ENCODE results near the gene OTOS.
A peak's percentile ranks its signal among the peaks of the same experiment; 100 is the strongest.

Gene OTOS

DNA sequence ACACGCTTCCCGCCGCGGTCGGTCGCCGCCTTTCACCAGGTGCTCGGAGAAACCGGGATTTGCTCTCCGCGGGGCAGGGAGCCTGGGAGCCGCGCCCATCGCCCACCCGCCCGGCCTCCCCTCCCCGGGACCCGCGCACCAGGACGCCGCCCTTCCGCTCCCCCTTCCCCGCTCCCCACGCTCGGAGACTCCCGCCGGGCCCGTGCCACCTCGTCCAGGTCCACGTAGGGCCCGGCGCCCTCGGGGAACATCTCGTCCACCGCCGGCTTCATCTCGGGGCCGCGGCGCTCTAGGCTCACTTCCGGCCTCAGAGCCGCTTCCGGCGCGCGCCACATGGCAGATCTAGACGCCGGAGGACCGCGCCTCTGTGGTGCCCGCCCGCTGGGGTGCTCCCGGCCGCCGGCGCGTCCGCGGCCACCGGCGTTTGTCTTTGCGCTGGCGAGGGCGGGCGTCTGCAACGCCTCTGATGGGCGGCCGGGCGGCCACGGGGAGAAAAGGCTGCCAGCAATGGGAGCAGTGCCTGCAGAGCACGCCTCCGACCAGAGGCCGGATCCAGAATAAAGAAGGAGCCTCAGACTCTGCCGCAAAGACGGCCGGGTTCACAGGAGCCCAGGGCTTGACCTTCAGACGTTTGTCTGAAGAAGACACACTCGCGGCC lies 4.3 kb downstream of the OTOS start, which contains the start of gene COPS9:
TSS of gene COPS9 (minus strand) at position 293 of the 658 bp plus-strand sequence. CDS start at position 272, 21 bp downstream.
- peak; percentile 80 for DNase-seq (ENCODE audit: low read depth)

DNA sequence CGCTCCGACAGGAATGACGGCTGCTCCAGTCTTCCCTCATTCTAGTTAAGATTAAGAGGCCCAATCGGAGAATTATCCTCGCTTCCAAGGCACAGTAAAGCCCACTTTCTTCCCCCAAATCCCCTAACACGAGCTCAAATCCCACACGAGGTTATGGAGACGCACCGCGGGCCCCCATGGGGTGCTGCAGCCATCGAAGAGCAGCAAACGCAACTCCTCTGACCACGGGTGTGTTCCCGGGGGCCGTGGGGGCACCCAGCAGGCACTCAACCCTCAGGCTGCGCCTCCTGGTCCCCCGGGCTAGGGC lies 4.8 kb downstream of the OTOS start:
- no peak for DNase-seq (ENCODE audit: low read depth)

DNA sequence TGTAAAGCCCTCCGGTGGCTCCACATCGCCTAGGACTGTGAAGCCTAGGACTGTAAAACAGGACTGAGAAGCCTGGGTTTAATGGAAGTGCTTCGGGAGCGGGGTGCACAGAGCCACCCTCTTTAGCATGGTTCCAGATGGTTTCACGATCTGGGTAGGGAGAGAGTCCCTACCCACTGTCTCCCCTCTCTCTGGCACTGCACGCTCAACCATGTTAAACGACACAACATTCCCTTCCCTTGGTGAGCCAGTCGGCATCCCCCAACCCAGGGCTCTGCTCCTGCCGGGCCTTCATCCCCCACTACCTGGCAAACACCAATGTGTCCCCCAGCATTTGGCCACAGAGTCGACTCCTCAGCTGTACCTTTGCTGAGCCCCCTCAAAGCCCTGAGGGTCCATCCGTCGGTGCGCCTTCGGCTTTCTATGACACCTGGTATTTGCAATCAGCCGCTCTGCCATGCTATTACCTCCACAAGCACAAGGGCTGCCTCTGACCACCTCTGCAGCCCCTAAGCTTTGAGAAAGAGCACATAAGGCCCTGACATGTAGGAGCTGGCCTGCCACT lies 5.4 kb downstream of the OTOS start:
- DNase-seq (ENCODE audit: low read depth), result no peak

DNA sequence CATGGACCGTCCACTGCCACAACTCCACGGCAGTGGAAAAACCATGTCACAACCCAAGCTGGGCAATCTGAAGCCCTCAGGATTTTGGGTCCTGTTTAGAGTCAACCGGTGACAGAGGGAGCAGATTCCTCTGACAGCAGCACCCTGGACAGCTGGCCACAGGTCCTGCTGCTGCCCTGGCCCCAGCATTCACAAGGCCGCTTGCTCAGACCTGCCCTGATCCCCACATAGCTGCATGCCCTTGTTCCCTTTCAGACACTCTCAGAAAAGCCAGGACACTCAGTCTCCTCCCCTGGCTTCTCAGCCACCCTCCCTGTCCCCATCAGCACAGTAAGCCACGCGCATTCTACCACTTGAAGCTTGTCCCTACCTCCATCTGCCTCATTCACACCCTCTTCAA lies 6.0 kb downstream of the OTOS start:
- DNase-seq (ENCODE audit: low read depth), result no peak

DNA sequence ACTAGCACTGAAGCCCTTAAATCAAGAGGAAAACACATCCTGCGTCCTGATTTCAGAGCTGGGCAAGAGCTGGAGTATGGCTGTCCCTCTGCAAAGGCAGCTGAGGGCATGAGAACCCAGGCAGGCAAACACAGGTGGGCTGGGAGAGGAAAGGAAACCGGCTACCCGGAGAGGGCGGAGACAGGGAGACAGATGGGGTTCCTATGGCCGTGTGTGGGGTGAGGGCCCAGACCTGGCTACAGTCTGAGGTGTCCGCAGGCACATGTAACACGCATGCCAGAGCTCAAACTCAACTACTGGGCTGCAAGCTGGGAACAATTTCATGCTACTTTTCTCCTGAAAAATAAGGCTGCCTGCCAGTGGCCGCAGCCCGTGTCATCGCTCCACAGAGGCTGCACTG lies 7.1 kb downstream of the OTOS start:
- no peak for DNase-seq (ENCODE audit: low read depth)

DNA sequence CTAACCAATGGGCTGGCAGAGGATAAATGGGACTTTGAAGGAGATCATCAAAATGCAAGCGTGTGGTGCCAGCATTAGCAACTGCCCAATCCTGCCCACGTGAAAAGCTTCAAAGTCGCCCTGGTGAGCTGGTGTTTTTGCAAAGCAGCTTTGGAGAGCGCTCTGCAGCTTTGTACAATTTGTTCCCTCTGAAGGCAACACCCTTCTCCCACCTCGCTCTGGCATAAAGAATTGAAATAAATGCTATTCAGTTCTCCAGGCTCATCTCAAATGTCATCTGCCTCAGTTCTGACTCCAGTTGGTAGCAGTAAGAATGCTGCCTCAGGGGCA lies 7.8 kb downstream of the OTOS start:
- no peak for DNase-seq (ENCODE audit: low read depth)

DNA sequence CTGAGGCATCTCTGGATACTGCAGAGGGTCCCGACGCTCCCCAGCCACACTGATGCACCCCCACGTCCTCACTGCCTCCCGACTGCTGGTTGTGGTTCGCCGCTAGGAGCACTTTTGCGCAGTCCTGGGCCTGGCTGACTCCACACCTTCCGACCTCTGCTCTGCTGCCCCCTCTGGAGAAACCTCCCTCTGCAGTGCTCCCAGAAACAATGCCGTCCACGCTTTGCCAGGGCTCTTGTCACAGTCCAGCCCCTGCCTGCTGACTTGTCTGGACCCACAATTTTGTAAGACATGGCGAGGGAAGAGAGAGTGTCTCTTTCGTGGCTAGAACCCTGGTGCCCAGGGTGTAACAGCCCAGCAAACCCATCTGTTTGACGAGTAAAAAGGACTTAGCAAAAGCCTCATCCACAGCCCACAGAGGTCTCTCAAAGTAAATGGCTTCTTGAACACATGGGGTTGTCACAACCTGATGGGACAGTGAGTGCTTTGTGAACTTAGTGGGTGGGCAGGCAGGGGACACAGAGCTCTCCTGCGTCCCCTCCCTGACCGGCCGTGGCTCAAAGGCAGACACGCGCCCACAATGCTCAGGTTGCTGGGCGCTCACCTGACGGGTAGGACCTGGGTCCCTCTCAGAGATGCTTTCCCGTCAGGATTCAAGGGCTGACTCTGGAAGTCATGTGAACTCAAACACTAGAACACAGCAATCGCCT lies 8.4 kb downstream of the OTOS start:
- no peak for DNase-seq (ENCODE audit: low read depth)

DNA sequence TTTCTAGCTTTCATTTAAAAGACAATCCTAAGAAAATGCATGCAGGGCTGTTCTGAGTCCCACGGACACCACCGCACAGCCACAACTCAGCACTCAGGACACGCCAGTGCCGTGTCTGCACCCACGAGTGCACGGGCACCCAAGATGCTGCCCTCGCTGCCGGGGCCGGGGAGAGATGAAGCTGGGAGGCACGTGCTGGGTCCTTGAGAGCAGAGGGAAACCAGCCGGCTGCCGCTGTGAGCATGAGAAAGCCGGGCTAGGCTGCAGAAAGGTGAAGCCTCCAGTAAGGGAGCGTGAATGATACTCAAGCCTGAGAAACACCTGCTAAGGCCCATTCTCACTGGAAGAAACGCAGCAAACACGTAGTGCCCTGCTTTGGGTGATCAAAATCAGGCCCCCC lies 9.2 kb downstream of the OTOS start:
- DNase-seq (ENCODE audit: low read depth), result no peak

DNA sequence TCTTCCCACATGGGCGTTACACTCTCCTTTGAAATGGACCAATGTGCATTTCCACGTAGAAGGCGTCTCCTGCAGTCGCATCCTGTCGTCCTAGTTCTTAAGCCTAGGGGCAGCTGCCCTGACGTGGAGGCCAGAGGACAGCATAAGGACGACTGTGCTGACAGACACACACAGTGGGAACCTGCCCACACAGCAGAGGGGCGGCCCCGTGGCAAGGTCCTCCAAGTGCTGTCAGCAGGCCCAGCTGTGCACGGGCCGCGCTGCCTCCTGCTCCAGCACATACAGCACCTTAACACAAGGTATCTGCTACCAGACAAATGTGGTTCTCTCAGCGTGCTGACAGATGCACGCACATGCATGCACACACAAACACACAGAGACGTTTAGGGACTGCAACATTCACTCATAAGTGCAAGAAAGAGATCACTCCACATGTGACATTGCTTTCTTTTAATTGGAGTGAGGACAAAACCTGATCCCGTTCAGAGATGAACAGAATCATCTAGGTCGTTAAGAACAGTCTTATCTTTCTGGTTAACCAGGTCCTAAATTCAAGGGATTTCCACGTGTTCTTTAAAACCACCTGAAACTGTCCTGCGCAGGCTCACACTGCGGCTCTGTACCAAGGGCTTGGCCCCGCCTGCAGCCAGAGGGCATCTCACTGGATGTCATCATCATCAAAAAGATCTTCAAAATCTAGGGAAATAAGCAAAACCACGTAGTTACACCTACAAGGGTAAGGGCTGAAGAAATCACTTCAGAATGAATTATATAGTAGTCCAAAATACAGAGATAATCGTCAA lies 9.9 kb downstream of the OTOS start:
- DNase-seq (ENCODE audit: low read depth), result no peak

DNA sequence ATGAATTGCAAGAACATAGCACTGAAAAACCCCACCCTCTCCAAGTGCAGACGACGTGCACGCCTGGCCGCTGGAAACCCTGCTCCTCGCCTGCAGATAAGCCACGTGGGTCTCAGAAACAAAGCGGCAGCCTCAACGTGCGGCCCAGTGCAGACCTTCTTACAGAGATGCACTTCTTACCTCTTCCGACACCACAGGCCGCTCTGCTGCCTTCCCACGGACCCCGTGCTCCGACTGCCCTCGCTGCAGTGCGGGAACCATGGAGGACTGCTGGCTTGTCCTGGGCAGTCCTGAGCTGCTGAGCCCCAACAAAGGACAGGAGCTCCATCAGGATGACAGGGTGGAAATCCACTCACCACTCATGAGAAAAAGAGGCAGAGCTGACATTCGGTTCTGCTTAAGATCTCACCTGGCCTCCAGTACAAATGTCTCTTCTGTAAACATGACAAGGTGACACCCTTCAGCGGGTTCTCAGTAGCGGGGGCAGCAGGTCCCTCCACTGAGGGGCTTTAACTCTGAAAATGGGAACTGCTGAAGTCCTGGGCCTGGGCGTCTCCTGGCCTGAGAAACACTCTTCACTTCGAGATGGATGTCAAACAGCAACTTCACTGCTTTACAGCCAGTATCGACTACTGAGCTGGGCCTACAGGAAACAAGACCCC lies 10.6 kb downstream of the OTOS start:
- DNase-seq (ENCODE audit: low read depth), result no peak

DNA sequence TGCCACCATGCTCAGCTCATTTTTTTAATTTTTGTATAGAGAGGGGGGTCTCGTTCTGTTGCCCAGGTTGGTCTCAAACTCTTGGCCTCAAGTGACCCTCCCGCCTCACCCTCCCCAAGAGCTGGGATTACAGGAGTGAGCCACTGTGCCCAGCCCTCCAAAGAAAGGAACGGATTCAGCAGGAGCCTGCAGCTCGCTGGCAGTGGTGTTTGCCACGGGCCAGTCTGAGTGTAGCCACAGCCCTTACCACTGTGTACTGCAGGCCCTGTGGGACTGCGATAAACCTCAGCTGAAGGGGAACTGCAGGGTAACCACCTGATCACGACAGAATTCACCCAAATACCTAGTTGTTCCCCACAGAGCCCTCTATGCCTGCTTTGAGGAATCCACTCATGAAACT lies 11.1 kb downstream of the OTOS start:
- no peak for DNase-seq (ENCODE audit: low read depth)

DNA sequence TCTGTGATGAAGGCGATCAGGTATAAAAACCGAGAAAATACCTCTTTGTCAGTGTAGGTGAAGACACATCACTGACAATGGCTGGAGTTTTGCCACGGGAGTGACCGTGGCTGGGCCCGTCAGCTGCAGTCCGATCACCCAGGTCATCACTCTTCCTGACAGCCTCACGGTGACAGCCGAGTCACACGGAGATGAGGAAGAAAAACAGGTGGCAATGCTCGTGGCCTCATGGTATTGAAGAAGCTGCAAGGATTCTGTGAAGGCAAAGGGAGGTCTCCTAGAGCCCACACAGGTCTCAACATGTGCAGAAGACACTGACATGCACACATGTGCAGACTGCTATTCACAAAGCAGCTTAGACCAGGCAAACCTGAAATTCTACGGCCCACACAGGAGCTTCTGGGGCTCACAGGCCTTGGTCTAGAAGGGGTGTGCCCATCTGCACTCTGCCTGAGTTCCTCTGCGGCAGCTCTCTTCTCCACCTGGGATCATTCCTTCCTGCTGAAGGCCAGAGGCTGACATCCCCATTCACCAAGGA lies 11.8 kb downstream of the OTOS start:
- DNase-seq (ENCODE audit: low read depth), result no peak

DNA sequence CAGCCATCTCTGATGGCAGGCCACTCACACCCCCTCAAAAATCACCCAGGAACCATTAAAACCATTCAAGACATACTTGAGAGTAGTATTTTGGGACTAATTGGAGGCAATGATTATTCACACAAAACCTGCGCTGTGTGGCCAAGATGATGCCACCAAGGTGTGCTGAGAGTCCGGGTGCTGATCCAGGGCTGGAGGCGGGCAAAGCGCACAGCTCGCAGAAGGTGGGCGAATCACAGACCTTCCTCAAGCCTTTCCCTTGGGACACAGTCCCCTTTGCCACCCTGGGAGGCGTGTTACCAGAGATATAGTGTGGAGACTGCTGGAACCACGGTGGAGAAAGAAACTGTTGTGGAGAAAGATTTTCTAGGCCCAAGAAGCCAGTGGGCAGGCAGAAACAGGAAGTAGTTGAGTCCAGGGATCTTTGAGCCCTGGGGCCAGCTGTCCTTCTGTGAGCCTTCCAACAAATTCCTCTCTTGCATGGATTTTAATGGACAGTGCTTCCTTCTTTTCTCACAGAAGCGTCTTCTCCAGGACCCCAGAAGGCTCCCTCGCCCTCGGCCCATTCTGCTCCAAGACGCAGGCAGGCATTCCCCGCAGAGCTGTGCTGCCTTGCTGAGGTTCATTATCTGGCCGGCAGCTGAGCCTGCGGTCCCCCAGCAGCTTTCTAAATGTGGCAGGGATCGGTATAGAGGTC lies 12.4 kb downstream of the OTOS start:
- DNase-seq (ENCODE audit: low read depth), result no peak

DNA sequence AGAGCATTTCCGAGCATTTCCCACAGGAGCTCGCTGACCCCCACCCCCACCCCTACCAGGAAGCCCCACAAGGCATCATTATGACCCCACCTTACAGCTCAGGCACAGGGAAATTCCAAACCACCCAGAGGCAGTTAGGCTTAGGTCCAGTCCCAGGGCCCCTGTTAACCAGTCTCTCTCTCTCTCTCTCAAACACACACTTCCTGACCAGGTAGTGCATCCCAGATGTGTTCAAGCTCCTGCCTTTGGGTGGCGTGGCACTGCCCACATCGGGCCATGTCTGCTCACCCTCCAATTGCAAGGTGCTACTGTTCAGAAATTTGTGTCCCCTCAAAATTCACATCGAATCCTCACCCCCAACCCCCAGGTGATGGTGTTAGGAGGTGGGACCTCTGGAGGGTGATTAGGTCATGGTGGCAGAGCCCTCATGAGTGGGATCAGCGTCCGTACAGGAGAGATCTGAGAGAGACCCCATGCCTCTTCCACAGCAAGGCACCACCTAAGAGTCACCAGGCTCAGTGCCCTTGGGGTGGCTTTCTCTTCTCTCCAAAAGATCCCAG lies 13.2 kb downstream of the OTOS start:
- DNase-seq (ENCODE audit: low read depth), result no peak

DNA sequence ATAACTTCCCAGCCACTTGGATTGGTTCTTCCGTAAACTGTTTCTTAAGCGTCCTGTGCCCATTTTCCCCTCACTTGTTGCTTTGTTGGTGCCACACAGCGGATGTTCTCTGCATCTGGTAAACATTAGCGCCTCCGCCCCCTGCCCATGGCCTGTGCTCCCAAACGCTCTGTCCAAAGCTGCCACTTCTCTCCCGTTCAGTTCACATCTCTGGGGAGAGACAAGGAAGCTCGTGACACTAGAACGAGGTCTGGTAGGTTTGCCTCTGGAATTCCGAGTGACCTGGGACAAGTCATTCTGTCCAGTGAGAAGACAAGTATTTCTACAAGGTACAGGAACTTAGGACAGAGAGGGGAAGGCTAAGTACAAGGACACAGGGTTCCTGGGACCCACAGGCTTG lies 13.7 kb downstream of the OTOS start:
- DNase-seq (ENCODE audit: low read depth), result no peak

DNA sequence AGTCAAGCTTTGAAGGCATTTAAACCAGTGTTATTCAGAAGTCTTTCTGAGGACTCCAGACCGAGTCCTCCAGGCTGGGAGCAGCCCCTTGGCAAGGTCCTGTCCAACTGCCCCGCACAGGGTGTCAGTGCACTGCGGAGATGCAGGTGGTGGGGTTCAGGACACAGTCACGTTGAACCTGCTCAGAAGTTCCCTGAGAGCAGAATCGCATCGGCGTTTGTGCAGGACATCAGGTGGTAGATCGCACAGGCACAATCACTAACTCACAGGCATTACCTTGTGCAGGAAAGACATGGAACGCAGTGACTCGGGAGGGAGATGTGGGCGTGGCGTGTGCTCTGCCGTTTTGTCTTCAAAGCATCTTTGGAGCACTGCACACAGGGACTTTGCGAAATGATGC lies 14.7 kb downstream of the OTOS start:
- DNase-seq (ENCODE audit: low read depth), result no peak

DNA sequence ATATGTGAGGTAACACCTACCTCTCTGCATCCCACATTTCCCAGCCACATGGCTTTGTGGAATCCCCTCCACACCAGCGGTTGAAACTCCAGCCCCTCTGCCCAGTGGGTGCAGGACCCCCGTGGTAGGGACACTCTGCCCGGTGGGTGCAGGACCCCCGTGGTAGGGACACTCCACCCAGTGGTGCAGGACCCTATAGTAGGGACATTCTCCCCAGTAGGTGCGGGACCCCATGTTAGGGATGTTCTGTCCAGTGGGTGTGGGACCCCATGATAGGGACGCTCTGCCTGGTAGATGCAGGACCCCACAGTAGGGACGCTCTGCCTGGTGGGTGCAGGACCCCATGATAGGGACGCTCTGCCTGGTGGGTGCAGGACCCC lies 15.8 kb downstream of the OTOS start:
- no peak for DNase-seq (ENCODE audit: low read depth)

DNA sequence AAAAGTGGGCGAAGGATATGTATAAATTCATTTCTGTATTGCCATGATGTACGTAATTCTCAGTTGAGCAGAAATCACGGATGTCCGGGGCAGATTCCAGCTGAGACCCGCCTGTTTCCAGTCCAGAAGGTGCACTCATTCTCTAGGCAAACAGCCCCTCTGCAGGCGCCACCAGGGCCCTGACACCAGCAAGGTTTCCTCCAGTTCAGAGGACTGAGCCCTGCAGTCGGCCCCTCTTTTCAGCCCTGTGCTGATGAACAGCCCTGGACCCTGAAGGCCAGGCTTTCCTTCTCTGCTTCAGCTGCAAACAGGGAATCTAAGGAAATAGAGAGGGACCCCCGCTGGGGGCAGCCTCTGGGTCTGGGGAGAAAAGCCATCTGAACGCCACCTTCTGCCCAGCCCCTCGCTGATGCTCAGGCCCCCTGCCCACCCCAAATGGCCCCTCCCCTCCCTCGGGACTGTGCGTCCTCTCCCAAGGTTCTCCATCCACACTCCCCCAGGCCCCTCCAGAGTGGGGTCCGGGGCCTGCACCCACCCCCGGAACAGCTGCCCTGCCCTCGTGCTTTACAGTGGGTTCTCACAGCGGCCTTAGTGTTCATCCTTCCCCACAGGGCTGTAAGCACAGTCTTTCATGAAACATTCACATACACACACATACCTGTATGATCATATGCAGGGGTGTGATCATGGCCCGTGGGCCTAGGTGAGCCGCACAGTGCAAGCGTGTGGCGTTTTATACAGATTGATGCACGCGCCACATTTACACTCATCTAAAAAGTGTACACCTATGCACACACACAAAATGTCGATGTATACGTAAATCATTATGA lies 16.4 kb downstream of the OTOS start:
- no peak for DNase-seq (ENCODE audit: low read depth)

DNA sequence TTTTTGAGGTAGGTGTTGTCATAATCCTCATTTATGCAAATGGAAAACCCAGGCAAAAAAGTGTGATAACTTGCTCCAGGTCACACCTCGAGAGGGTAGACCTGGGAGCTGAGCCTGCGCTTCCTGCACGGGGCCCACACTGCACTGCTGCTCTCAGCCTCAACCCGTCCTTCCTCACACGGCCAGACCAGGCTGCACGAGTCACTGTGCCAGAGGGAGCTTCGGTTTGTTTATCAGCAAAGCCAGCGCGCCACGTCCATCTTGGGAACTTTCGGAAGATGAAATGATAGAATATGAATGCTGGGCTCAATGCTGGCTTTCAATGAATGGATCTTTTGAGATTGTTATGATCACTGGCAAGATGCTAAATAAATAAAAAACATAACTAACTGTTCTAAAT lies 18.8 kb downstream of the OTOS start:
- DNase-seq (ENCODE audit: low read depth), result no peak

DNA sequence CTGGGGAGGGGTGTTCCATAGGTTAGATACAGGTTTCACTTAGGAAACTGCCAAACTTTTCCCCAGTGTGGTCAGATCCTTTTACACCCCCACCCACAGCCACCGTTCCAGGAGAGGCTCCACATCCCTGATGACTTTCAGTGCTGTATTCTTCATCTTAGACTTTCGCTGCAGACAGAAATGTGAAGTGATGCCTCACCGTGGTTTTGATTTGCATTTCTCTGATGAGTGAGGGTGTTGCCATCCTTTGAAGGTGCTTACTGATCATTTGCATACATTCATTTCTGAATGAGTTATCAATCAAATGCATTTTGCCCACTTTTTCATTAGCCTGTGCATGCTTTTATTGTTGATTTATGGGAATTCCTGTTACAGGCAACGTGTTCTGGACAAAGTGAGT lies 19.3 kb downstream of the OTOS start:
- no peak for DNase-seq (ENCODE audit: low read depth)

DNA sequence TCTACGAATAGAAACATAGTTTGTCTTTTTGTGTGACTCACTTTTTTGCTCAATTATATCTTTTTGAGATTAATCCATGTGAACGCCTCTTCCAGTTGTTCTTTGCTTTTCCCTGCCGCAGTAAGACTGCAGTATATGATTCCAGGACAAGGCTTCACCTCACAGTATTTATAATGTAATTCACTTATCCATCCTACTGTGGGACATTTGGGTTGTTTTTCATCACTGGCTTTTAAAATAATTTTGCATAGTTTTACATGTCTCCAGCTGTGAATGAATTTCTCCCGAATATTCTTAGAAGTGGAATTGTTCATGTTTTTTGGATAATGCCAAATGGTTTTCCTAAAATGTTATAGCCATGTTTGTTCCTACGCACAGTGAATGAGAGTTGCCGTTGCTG lies 26.2 kb downstream of the OTOS start:
- no peak for DNase-seq (ENCODE audit: low read depth)
